T47D (cell line): Measurements from ENCODE around the gene GIMAP2.

Experiments used
- DNase-seq, 2 experiments: peaks; one replicate each; pipeline versions ENCODE4 v3.0.0 to v3.0.0-alpha.2; 2011 to 2012; ENCODE audit warnings: low read depth in 1 of 2, low spot score in 1 of 2
- JUND ChIP-seq: IDR thresholded peaks from 2 replicates; pipeline ENCODE4 v1.6.1; 2012; ENCODE audit warnings: low read depth
- in situ Hi-C: cut with HindIII; loops from 2 replicates; pipeline ENCODE4 v1.10.0; 2016; ENCODE audit warnings: low sequenced_read_pairs, low pct_unique_long_range_greater_than_20kb

GIMAP2 gene

GRCh38 chr7:150728011-150728410 is 42.5 kb downstream of the GIMAP2 start:
- no peak for TF ChIP-seq JUND
- DNase-seq, result no peak
- in situ Hi-C loops, result no loop called here

GRCh38 chr7:150728609-150729008 is 43.1 kb downstream of the GIMAP2 start:
- no peak for TF ChIP-seq JUND
- no peak for DNase-seq
- in situ Hi-C loops, result no loop called here

GRCh38 chr7:150731916-150732315 is 46.4 kb downstream of the GIMAP2 start:
- DNase-seq, result no peak
- in situ Hi-C loops, result no loop called here

GRCh38 chr7:150732786-150733481 is 47.4 kb downstream of the GIMAP2 start:
- TF ChIP-seq JUND, result no peak
- DNase-seq, result no peak
- in situ Hi-C loops, result no loop called here

More at GRCh38 chr7:150731916-150732315, 46.4 kb downstream of the GIMAP2 start:
- TF ChIP-seq JUND, result no peak

- in situ Hi-C loops, result no loop called here
- no peak for TF ChIP-seq JUND
These were observed 48.1 kb downstream of the GIMAP2 start for GRCh38 chr7:150733482-150734095.

GRCh38 chr7:150734254-150734653 is 48.7 kb downstream of the GIMAP2 start:
- in situ Hi-C loops, result no loop called here
- TF ChIP-seq JUND, result no peak
- DNase-seq, result no peak

More at GRCh38 chr7:150733482-150734095, 48.1 kb downstream of the GIMAP2 start:
- DNase-seq, result no peak

GRCh38 chr7:150735596-150736358 is 50.3 kb downstream of the GIMAP2 start:
- TF ChIP-seq JUND, result no peak
- no peak for DNase-seq
- in situ Hi-C loops, result no loop called here

GRCh38 chr7:150736864-150737263 is 51.4 kb downstream of the GIMAP2 start:
- in situ Hi-C loops, result no loop called here
- no peak for DNase-seq
- TF ChIP-seq JUND, result no peak

GRCh38 chr7:150737265-150738055 is 52.0 kb downstream of the GIMAP2 start, which contains the start of gene GIMAP5:
Gene GIMAP5, plus strand, starts transcription at chr7:150737418. Its CDS starts 3,467 bp downstream, at chr7:150740885.
- in situ Hi-C loops, result no loop called here
- no peak for TF ChIP-seq JUND
- DNase-seq, result no peak

GRCh38 chr7:150738092-150738491 is 52.6 kb downstream of the GIMAP2 start:
- no peak for DNase-seq
- TF ChIP-seq JUND, result no peak
- in situ Hi-C loops, result no loop called here

- in situ Hi-C loops, result no loop called here
- DNase-seq, result no peak
- TF ChIP-seq JUND, result no peak
These were observed 53.1 kb downstream of the GIMAP2 start for GRCh38 chr7:150738591-150739001.

GRCh38 chr7:150739033-150739432 is 53.5 kb downstream of the GIMAP2 start:
- in situ Hi-C loops, result no loop called here
- TF ChIP-seq JUND, result no peak
- DNase-seq, result peak in 1 of 2 experiments; percentile 6
